Vagina (tissue), 2 donors: ENCODE data around the gene MPV17L2.

Experiments used
- POLR2AphosphoS5 ChIP-seq, 2 donors: sonication (generic); formaldehyde crosslinking; IDR thresholded peaks; one replicate each; pipeline ENCODE4 v1.9.0; 2017; ENCODE audit warnings: antibody characterized with exemption in 2 of 2, mild to moderate bottlenecking in 2 of 2, low read depth in 1 of 2; ENCODE audit not compliant: insufficient read depth in 1 of 2
- TF ChIP-seq, protein P1 (sequence below), 3 experiments: fragments of 450-650 bp in 2 of 3; fragments of 200-600 bp in 1 of 3; sonication (generic) in 1 of 3; IDR thresholded peaks; one replicate each; pipeline ENCODE4 v1.5.1; 2017 to 2019; ENCODE audit warnings: antibody characterized with exemption in 3 of 3, mild to moderate bottlenecking in 2 of 3, moderate library complexity in 2 of 3

DNA sequence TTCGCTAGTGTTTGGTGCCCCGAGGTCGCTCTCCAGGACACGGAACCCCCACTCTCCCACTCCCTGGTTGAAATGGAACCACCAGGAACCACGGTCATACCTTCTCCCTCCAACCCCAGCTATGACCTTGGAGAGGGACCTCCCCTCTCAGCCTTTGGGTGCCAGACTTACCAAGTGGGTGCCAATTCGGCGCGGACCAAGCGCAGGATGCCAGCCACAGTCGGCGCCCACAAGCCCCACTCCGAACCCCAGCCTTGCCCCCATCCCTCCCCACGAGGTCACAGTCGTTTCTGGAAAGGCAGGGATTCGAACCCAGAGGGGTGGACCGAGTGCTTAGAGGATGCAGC lies 32.3 kb downstream of the MPV17L2 start:
- TF ChIP-seq, protein P1, sequence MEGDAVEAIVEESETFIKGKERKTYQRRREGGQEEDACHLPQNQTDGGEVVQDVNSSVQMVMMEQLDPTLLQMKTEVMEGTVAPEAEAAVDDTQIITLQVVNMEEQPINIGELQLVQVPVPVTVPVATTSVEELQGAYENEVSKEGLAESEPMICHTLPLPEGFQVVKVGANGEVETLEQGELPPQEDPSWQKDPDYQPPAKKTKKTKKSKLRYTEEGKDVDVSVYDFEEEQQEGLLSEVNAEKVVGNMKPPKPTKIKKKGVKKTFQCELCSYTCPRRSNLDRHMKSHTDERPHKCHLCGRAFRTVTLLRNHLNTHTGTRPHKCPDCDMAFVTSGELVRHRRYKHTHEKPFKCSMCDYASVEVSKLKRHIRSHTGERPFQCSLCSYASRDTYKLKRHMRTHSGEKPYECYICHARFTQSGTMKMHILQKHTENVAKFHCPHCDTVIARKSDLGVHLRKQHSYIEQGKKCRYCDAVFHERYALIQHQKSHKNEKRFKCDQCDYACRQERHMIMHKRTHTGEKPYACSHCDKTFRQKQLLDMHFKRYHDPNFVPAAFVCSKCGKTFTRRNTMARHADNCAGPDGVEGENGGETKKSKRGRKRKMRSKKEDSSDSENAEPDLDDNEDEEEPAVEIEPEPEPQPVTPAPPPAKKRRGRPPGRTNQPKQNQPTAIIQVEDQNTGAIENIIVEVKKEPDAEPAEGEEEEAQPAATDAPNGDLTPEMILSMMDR (IDR thresholded peaks at IDR 0.05) = no peak
- no peak for TF ChIP-seq POLR2AphosphoS5 (IDR thresholded peaks at IDR 0.05; ENCODE audit: insufficient read depth in 1 of 2, low read depth in 1 of 2)
